ENCODE data around the gene CACNB4. TPM values are rescaled to one million over a fixed set of nuclear protein-coding genes. Genes with fewer than 3 reads are reported as not detected.

Gene CACNB4
- total RNA-seq, 1 donor from 2014 or later = 4.9 TPM

DNA sequence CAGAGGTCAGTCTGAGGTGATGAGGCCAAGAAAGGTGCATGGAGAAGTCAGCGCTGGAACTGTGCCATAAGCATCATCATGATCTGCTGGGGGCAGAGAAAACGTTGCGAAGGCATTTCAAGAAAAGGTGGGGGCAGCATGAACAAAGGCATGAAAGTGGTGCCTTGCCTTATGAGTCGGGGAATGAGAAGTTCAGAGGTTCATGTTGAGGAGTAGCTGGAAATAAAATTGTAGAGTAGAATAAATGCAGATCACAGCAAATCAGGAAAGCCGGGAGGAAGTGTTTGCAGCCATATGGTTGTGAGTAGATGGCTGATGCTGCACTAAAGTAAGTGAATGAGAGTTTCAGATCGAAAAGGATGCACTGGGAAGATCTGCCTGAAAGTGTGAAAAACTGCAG lies 198.5 kb downstream of the CACNB4 start:
- TF ChIP-seq POLR2AphosphoS5 (IDR thresholded peaks at IDR 0.05; ENCODE audit: insufficient read depth in 1 of 2, low read depth in 1 of 2) = no peak
- TF ChIP-seq POLR2A (IDR thresholded peaks at IDR 0.05) = no peak
- Histone ChIP-seq H3K27ac (no peak overlapping the region), H3K9me3 (no peaks in the 10 kb centered on the region), H3K4me3 (no peak overlapping the region), H3K4me1 (no peaks in the 10 kb centered on the region), H3K27me3 (no peaks in the 10 kb centered on the region), H3K36me3 (no peaks in the 10 kb centered on the region)
- DNase-seq (ENCODE audit: extremely low spot score in 2 of 2) = no peak
- intact Hi-C loops (cut with DNase I) = no loop called here

DNA sequence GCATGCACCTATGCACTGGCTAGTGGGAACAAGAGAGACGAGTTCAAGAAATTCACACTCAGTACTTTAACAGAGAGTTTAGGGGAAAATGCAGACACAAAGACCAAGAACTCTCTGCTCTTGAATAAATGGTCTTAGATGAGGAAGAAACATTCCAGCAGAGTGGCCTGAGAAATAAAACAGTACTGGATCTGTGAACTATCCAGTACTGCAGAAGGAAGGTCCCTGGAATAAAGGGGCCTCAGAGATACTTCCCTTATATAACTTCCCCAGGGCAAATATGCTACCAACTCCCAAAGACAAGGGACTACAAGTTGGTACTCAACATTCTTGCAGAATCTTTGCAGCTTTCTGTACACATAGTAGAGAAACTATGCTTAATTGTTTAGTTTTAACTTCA lies 199.7 kb downstream of the CACNB4 start:
- H3K27ac ChIP-seq = no peak overlapping the region
- intact Hi-C loops (cut with DNase I) = no loop called here
- H3K9me3 ChIP-seq = no peaks in the 10 kb centered on the region
- H3K4me3 ChIP-seq = no peak overlapping the region
- TF ChIP-seq, protein P1, sequence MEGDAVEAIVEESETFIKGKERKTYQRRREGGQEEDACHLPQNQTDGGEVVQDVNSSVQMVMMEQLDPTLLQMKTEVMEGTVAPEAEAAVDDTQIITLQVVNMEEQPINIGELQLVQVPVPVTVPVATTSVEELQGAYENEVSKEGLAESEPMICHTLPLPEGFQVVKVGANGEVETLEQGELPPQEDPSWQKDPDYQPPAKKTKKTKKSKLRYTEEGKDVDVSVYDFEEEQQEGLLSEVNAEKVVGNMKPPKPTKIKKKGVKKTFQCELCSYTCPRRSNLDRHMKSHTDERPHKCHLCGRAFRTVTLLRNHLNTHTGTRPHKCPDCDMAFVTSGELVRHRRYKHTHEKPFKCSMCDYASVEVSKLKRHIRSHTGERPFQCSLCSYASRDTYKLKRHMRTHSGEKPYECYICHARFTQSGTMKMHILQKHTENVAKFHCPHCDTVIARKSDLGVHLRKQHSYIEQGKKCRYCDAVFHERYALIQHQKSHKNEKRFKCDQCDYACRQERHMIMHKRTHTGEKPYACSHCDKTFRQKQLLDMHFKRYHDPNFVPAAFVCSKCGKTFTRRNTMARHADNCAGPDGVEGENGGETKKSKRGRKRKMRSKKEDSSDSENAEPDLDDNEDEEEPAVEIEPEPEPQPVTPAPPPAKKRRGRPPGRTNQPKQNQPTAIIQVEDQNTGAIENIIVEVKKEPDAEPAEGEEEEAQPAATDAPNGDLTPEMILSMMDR (IDR thresholded peaks at IDR 0.05) = no peak
- no peak for TF ChIP-seq POLR2AphosphoS5 (IDR thresholded peaks at IDR 0.05; ENCODE audit: insufficient read depth in 1 of 2, low read depth in 1 of 2)
- TF ChIP-seq POLR2A (IDR thresholded peaks at IDR 0.05) = no peak
- H3K36me3 ChIP-seq = no peaks in the 10 kb centered on the region
- no peaks in the 10 kb centered on the region for H3K27me3 ChIP-seq
- no peak for DNase-seq (ENCODE audit: extremely low spot score in 2 of 2)
- H3K4me1 ChIP-seq = no peaks in the 10 kb centered on the region

DNA sequence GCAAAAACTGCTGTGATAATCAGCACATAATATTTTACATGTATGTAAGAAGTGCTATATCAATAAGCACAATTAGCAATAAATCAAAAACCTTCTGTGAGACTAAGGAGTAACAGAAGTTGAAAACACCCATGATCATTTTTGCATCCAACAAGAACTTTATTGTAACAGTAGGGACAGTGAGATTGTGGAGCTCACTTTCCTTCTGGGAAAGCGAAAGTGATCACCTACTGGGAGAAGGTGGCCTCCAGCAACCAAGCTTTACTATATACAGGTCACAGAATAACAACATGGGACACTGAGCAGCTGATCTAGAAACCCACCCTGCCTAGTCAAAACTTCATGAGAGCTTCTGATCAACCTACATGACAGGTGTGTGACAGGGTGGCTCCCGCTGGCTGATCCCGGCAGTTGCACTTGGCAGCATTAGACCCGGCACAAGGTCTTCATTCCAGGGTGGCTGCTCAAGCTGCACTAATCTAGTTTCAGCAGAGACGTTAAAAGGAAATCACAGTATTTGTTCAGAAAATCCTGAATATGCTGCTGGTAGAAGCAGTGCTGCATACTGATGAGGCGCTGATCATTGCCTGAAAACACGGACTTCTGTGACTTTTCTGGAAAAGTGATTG lies 207.2 kb downstream of the CACNB4 start:
- intact Hi-C loops (cut with DNase I) = no loop called here

DNA sequence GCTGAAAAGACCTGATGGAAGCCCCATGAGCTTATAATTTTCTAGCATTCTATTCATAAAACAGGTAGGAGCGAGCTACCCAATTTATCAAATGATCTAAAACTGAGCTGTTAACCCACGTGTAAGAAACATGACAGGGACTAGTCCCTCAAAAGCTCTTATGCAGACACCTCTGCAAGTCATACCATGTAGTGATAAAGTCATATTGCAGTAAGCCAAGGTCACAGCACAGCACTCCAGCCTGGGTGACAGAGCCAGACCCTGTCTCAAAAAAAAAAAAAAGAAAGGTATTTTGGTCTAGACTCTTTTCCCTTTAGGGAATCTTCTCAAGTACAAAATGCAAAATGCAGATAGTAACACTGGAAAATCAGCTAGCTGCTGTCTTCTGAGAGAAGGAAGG lies 211.7 kb downstream of the CACNB4 start:
- no peak overlapping the region for H3K4me3 ChIP-seq
- TF ChIP-seq, protein P1 (IDR thresholded peaks at IDR 0.05) = no peak
- TF ChIP-seq POLR2AphosphoS5 (IDR thresholded peaks at IDR 0.05; ENCODE audit: insufficient read depth in 1 of 2, low read depth in 1 of 2) (no peak), POLR2A (IDR thresholded peaks at IDR 0.05) (no peak)
- intact Hi-C loops (cut with DNase I) = no loop called here
- no peak overlapping the region for H3K27ac ChIP-seq
- no peak for DNase-seq (ENCODE audit: extremely low spot score in 2 of 2)
- H3K27me3 ChIP-seq = no peaks in the 10 kb centered on the region
- no peaks in the 10 kb centered on the region for H3K9me3 ChIP-seq
- H3K4me1 ChIP-seq = no peaks in the 10 kb centered on the region
- no peaks in the 10 kb centered on the region for H3K36me3 ChIP-seq

More for the DNA sequence above, 207.2 kb downstream of the CACNB4 start:
- Histone ChIP-seq H3K27me3 (no peaks in the 10 kb centered on the region), H3K9me3 (no peaks in the 10 kb centered on the region), H3K4me3 (no peak overlapping the region), H3K27ac (no peak overlapping the region), H3K36me3 (no peaks in the 10 kb centered on the region), H3K4me1 (no peaks in the 10 kb centered on the region)
- TF ChIP-seq, protein P1 (IDR thresholded peaks at IDR 0.05) = no peak
- TF ChIP-seq POLR2A (IDR thresholded peaks at IDR 0.05) (no peak), POLR2AphosphoS5 (IDR thresholded peaks at IDR 0.05; ENCODE audit: insufficient read depth in 1 of 2, low read depth in 1 of 2) (no peak)
- no peak for DNase-seq (ENCODE audit: extremely low spot score in 2 of 2)

DNA sequence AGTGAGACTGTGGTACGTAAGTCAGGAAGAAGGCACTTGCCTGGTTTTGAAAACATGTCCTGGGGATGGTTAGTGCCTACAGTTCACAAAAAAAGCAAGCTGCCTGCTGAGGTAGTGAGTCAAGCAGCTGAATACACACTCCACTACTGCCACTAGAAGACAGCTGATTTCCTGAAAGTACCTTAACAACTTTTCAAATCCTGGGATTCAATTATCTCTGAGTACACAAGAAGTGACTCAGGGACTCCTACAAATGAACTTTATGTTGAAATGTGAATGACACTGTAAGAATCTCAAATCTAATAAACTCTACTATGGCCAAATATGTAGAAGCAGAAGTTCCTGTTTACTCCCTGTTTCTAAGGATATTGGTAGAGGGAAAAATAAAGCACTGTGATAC lies 212.6 kb downstream of the CACNB4 start:
- no peaks in the 10 kb centered on the region for H3K36me3 ChIP-seq
- no peak overlapping the region for H3K27ac ChIP-seq
- TF ChIP-seq POLR2AphosphoS5 (IDR thresholded peaks at IDR 0.05; ENCODE audit: insufficient read depth in 1 of 2, low read depth in 1 of 2) = peak in 1 of 2 donors; percentile 17
- TF ChIP-seq, protein P1 (IDR thresholded peaks at IDR 0.05) = no peak
- TF ChIP-seq POLR2A (IDR thresholded peaks at IDR 0.05) = no peak
- H3K4me3 ChIP-seq = no peak overlapping the region
- H3K9me3 ChIP-seq = no peaks in the 10 kb centered on the region
- DNase-seq (ENCODE audit: extremely low spot score in 2 of 2) = no peak
- no peaks in the 10 kb centered on the region for H3K4me1 ChIP-seq
- intact Hi-C loops (cut with DNase I) = no loop called here
- no peaks in the 10 kb centered on the region for H3K27me3 ChIP-seq
